ENCODE results near the gene HEMK1. TPM values are rescaled to one million over a fixed set of nuclear protein-coding genes. Genes with fewer than 3 reads are reported as not detected.

HEMK1 gene
- total and polyA plus RNA-seq, 3 experiments from 2014 or later: 27.4 to 55.0 (median 51.8) TPM

DNA sequence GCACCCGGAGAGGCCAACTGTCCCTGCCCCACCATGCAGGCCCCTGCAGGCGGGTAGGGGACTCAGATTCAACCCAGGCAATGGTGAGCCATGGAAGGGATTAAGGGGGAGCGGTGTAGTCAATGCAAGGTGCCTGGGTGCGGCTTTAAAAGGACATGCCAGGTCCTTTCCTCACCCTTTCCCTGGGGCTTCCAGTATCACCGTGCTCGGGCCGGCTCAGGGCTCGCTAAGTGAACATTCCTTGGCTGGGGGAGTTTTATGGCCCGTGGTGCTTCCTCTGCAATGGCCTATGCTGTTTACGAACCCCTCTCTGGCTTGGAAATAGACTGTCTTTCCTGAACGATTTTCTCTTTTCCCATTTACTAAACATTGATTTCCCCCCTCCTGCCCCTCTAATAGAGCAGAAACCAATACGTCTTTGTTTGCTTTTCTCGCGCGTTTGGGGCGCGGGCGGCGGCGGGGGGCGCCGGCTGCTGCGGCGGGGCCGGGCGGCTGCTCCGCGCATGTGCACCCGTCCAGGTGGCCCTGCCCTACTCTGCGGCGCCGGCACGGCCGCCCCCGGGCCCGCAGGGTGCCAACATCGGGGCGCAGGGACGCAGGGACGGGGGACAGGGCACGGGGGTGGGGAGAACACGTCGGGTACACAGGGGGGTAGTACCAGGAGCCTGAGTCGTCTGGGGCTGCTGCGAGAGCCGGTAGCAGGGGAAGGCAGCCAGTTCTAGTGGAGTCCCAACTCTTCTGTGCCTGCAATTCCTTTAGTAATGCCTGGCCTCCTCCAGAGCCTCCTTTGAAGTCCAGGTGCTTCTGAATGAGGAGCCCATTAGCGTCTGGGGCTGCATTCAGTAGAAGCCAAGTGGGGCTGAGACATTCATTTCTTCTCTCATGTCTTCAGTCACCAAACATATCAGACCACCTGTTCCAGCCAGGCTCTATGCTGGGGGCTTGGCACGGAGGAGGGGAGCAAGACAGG is 39.0 kb upstream of the HEMK1 start:
- H3K4me3 Mint-ChIP-seq: no peak overlapping the region
- Histone ChIP-seq H3K4me3 (ENCODE audit: low read length) (no peak overlapping the region), H3K27ac (ENCODE audit: low read depth, low read length) (no peak overlapping the region), H3K36me3 (ENCODE audit: insufficient read depth, low read length) (no peaks in the 10 kb centered on the region), H3K9me3 (ENCODE audit: low read length) (no peaks in the 10 kb centered on the region), H3K27me3 (ENCODE audit: insufficient read depth, low read length, poor library complexity, severe bottlenecking) (no peaks in the 10 kb centered on the region), H3K4me1 (ENCODE audit: insufficient read depth, low read length) (no peaks in the 10 kb centered on the region)
- H3K9me3 Mint-ChIP-seq: no peaks in the 10 kb centered on the region
- no peaks in the 10 kb centered on the region for H3K36me3 Mint-ChIP-seq
- ChIA-PET POLR2A (no interaction called here), CTCF (no interaction called here)
- no peaks in the 10 kb centered on the region for H3K4me1 Mint-ChIP-seq
- H3K27ac Mint-ChIP-seq: no peak overlapping the region
- peaks cover 11 to 26% of the 10 kb centered on the region in 2 donors for H3K27me3 Mint-ChIP-seq
- DNase-seq: no peak

DNA sequence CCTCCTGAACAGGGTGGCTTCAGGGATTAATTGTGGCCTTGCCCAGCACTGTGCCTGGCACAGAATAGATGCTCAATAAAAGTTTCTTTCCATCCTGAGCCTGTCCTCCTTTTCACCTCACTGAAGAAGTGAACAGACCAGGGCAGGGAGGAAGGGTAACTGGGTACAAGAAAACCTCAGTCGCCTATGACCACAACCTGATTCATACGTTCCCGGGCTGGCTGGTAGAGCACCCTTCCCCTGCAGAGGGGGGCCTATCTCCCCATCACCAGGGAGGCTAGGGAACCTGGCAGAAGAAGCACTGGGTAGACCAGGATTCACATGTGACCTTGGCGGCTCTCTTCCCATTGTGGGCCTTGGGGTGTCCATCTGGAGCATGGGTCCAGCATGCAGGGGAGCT is 38.1 kb upstream of the HEMK1 start:
- no peaks in the 10 kb centered on the region for H3K9me3 Mint-ChIP-seq
- no peak overlapping the region for H3K4me3 ChIP-seq (ENCODE audit: low read length)
- no peak overlapping the region for H3K4me3 Mint-ChIP-seq
- H3K4me1 ChIP-seq (ENCODE audit: insufficient read depth, low read length): no peaks in the 10 kb centered on the region
- H3K9me3 ChIP-seq (ENCODE audit: low read length): no peaks in the 10 kb centered on the region
- H3K27ac Mint-ChIP-seq: no peak overlapping the region
- no peaks in the 10 kb centered on the region for H3K36me3 Mint-ChIP-seq
- no peak overlapping the region for H3K27ac ChIP-seq (ENCODE audit: low read depth, low read length)
- CTCF ChIA-PET: no interaction called here
- no peaks in the 10 kb centered on the region for H3K36me3 ChIP-seq (ENCODE audit: insufficient read depth, low read length)
- H3K27me3 Mint-ChIP-seq: peaks cover 11 to 34% of the 10 kb centered on the region in 2 donors
- POLR2A ChIA-PET: no interaction called here
- no peaks in the 10 kb centered on the region for H3K27me3 ChIP-seq (ENCODE audit: insufficient read depth, low read length, poor library complexity, severe bottlenecking)
- no peaks in the 10 kb centered on the region for H3K4me1 Mint-ChIP-seq
- DNase-seq: no peak

DNA sequence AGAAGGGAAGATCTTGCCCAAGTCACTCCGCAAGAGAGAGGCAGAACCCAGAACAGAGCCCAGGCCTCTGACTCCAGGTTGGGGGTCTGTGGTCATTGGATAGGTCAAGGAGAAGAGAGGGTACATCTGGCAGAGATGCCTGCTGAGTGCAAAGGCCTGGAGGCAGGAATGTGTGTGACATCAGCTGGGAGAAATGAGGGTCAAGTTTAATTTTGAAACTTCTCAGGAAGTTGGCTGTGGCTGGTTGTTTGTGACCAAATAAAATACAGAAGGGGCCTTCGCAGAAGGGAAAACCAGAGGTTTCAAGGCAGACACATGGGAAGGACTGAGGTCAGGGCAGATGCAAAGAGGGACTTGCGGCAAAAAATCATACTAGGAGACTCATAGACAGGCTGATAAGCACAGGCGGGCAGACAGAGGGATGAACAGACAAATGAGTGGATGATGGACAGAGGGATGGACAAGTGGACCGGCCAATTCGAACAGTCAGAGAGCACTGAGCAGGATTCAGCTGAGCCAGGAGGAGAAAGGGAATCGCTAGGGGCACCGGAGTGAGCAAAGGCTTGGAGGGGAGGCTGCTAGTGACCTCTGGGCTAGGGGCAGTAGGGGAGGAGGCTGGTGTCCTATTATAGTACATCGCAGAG is 37.1 kb upstream of the HEMK1 start:
- Histone ChIP-seq H3K4me3 (ENCODE audit: low read length) (no peak overlapping the region), H3K4me1 (ENCODE audit: insufficient read depth, low read length) (no peaks in the 10 kb centered on the region), H3K9me3 (ENCODE audit: low read length) (no peaks in the 10 kb centered on the region), H3K27ac (ENCODE audit: low read depth, low read length) (no peak overlapping the region), H3K36me3 (ENCODE audit: insufficient read depth, low read length) (no peaks in the 10 kb centered on the region), H3K27me3 (ENCODE audit: insufficient read depth, low read length, poor library complexity, severe bottlenecking) (no peaks in the 10 kb centered on the region)
- no peaks in the 10 kb centered on the region for H3K4me1 Mint-ChIP-seq
- peak overlapping the region in 1 of 8 donors; percentile 22 for H3K27ac Mint-ChIP-seq
- no peaks in the 10 kb centered on the region for H3K9me3 Mint-ChIP-seq
- H3K27me3 Mint-ChIP-seq: peaks cover 11 to 41% of the 10 kb centered on the region in 2 donors
- ChIA-PET POLR2A (no interaction called here), CTCF (no interaction called here)
- no peak overlapping the region for H3K4me3 Mint-ChIP-seq
- no peaks in the 10 kb centered on the region for H3K36me3 Mint-ChIP-seq
- DNase-seq: no peak

DNA sequence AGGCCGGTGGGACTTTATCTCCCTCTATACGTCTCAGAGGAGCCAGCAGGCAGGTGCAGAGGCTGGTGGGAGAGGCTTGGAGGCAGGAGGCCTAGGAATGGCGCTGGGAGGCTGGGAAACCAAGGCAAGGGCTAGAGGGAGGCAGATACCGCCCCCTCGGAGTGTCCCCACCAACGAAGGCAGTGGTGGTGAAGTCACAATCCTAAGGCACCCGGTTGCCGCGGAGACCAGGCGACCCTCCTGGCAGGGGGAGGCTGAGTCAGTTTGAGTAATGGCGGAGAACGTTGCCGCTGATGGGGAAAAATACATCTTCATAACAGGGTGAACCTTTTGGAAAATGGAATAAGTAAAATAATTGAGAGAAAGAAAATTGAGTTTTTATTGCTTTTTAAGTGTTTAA is 36.0 kb upstream of the HEMK1 start:
- H3K27me3 Mint-ChIP-seq: peaks cover 7 to 44% of the 10 kb centered on the region in 2 donors
- no peaks in the 10 kb centered on the region for H3K9me3 Mint-ChIP-seq
- Histone ChIP-seq H3K27me3 (ENCODE audit: insufficient read depth, low read length, poor library complexity, severe bottlenecking) (no peaks in the 10 kb centered on the region), H3K36me3 (ENCODE audit: insufficient read depth, low read length) (no peaks in the 10 kb centered on the region), H3K4me3 (ENCODE audit: low read length) (no peak overlapping the region), H3K4me1 (ENCODE audit: insufficient read depth, low read length) (no peaks in the 10 kb centered on the region), H3K9me3 (ENCODE audit: low read length) (no peaks in the 10 kb centered on the region), H3K27ac (ENCODE audit: low read depth, low read length) (no peak overlapping the region)
- DNase-seq: no peak
- ChIA-PET CTCF (no interaction called here), POLR2A (no interaction called here)
- H3K4me1 Mint-ChIP-seq: no peaks in the 10 kb centered on the region
- no peak overlapping the region for H3K4me3 Mint-ChIP-seq
- no peaks in the 10 kb centered on the region for H3K36me3 Mint-ChIP-seq
- no peak overlapping the region for H3K27ac Mint-ChIP-seq

DNA sequence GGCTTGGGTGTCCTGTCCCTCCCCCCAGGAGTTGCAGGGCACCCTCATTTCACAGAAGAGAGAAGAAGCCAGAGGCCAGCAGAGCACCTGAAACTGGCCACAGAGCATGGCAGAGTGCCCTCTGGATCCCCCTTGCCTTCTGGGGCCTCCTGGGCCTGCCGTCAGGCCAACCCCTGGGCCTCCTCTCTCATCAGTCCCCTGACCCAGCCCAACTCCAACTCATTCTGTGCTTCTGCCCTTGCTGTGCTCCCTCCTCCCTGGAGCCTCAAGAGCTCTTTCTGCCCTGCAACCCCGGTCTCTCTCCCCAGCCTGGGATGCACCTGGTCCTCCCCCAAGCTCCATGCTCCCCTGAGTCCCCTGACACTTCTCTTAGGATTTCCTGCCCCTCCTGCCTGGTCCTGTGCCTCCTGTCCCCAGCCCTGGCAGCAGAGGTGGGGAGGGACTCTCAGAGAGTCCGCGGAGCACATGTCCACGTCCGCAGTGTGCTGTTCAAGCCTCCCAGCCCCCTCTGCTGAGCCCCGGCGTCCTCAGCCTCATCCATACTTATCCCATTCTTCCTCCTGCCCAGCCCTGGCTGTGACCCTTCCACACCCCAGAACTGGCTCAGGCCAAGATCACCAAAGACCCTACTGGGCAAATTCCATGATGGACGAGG is 35.4 kb upstream of the HEMK1 start:
- H3K9me3 Mint-ChIP-seq: no peaks in the 10 kb centered on the region
- Histone ChIP-seq H3K36me3 (ENCODE audit: insufficient read depth, low read length) (no peaks in the 10 kb centered on the region), H3K27me3 (ENCODE audit: insufficient read depth, low read length, poor library complexity, severe bottlenecking) (no peaks in the 10 kb centered on the region), H3K4me1 (ENCODE audit: insufficient read depth, low read length) (no peaks in the 10 kb centered on the region), H3K27ac (ENCODE audit: low read depth, low read length) (no peak overlapping the region), H3K9me3 (ENCODE audit: low read length) (no peaks in the 10 kb centered on the region), H3K4me3 (ENCODE audit: low read length) (no peak overlapping the region)
- no peak overlapping the region for H3K4me3 Mint-ChIP-seq
- peaks cover 8 to 47% of the 10 kb centered on the region in 2 donors for H3K27me3 Mint-ChIP-seq
- no peak for DNase-seq
- ChIA-PET CTCF (interaction anchor here (0.9 kb wide), 1 partner anchor 9 kb away, joined by 4 read pairs; no protein-coding TSS in a partner anchor), POLR2A (no interaction called here)
- no peak overlapping the region for H3K27ac Mint-ChIP-seq
- H3K4me1 Mint-ChIP-seq: no peaks in the 10 kb centered on the region
- H3K36me3 Mint-ChIP-seq: no peaks in the 10 kb centered on the region

DNA sequence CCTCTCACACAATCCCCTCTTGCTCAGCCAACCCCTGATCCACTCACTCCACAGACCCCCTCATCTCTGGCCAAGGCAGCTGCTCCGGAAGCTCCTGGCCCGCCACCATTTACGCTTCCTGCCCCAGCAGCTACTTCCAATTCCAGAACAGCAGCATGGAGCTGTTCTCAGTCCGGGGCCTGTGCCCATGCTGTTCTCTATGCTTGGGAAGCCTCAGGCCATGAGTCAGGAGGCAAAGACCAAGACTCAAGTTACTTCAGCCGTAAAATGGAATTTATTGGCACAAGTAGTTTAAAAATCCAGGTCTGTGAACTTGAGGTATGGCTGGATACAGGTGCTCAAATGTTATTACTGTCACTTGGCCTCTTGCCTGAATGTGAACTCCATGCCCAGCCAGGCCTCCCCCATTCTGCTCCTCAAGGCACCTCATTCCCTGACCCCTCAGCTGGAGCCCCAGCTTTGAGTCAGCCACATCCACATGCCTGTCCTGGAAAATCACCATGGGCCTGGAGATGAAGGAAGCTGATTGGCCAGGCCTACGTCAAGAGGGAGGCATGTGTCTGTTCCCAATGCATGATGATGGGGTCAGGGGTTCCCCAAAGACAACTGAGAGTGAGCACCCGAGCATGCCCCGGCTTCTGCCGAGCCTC is 34.5 kb upstream of the HEMK1 start:
- no peak overlapping the region for H3K27ac ChIP-seq (ENCODE audit: low read depth, low read length)
- ChIA-PET POLR2A (no interaction called here), CTCF (interaction anchor here (0.9 kb wide), 1 partner anchor 8 kb away, joined by 4 read pairs; no protein-coding TSS in a partner anchor)
- H3K4me3 ChIP-seq (ENCODE audit: low read length): no peak overlapping the region
- H3K4me3 Mint-ChIP-seq: no peak overlapping the region
- no peaks in the 10 kb centered on the region for H3K4me1 ChIP-seq (ENCODE audit: insufficient read depth, low read length)
- H3K27me3 ChIP-seq (ENCODE audit: insufficient read depth, low read length, poor library complexity, severe bottlenecking): no peaks in the 10 kb centered on the region
- no peaks in the 10 kb centered on the region for H3K36me3 ChIP-seq (ENCODE audit: insufficient read depth, low read length)
- no peak overlapping the region for H3K27ac Mint-ChIP-seq
- peaks cover 5 to 41% of the 10 kb centered on the region in 2 donors for H3K27me3 Mint-ChIP-seq
- no peaks in the 10 kb centered on the region for H3K9me3 Mint-ChIP-seq
- no peaks in the 10 kb centered on the region for H3K4me1 Mint-ChIP-seq
- DNase-seq: no peak
- H3K36me3 Mint-ChIP-seq: no peaks in the 10 kb centered on the region
- H3K9me3 ChIP-seq (ENCODE audit: low read length): no peaks in the 10 kb centered on the region

DNA sequence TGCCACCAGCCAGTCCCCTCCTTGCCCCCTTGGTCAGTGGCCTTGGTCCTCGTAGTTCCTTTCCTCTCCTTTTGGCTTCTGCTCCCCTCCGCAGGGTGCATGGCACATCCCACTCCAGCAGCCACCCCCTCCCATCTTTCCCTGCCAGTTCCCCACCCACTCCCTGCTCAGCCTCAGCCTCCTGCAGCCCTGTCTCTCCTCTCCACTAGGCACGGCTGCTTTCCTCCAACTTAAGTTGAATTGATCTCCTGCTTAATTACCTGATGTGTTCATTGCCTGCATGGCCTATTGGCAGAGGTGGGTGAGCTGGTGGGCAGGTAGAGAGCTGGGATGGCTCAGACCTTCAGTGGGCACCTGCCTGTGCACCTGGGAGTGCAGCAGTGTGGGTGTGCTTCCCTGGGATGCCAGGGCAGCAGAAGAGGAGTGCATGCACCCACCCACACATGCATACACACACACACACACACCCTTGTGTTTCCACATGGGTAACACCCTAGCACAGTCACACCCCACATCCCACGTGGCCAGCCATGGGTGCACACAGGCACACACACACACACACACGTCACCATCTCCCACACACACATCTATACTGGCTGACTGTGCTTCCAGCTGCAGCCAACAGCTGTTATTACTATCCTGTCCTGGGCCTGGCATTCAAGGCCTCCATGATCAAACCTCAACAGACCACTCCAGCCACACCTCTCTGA is 32.7 kb upstream of the HEMK1 start:
- H3K4me1 Mint-ChIP-seq: no peaks in the 10 kb centered on the region
- Histone ChIP-seq H3K36me3 (ENCODE audit: insufficient read depth, low read length) (no peaks in the 10 kb centered on the region), H3K9me3 (ENCODE audit: low read length) (no peaks in the 10 kb centered on the region), H3K4me1 (ENCODE audit: insufficient read depth, low read length) (no peaks in the 10 kb centered on the region), H3K27ac (ENCODE audit: low read depth, low read length) (no peak overlapping the region), H3K4me3 (ENCODE audit: low read length) (no peak overlapping the region), H3K27me3 (ENCODE audit: insufficient read depth, low read length, poor library complexity, severe bottlenecking) (no peaks in the 10 kb centered on the region)
- peaks cover 4 to 39% of the 10 kb centered on the region in 2 donors for H3K27me3 Mint-ChIP-seq
- no peaks in the 10 kb centered on the region for H3K9me3 Mint-ChIP-seq
- no peak overlapping the region for H3K27ac Mint-ChIP-seq
- DNase-seq: no peak
- POLR2A ChIA-PET: no interaction called here
- no peaks in the 10 kb centered on the region for H3K36me3 Mint-ChIP-seq
- no peak overlapping the region for H3K4me3 Mint-ChIP-seq
- CTCF ChIA-PET: interaction anchor here (1.1 to 1.3 kb wide), 2 partner anchors 13 to 100 kb away, joined by 3 read pairs; no protein-coding TSS in a partner anchor

Measured in CD8-positive, alpha-beta memory T cell (primary cell).